NCI-H146 (cell line): ENCODE data around the gene TOMM22.
A peak's percentile ranks its signal among the peaks of the same experiment; 100 is the strongest.
"Not testable (repeated sequence)": the region's sequence is repeated elsewhere in the genome, so short reads cannot be mapped to it uniquely, and the experiment has no call there.

Experiments
- DNase-seq: peaks from one replicate; lab custom pipeline; 2025; lab: John Stamatoyannopoulos, UW

TOMM22 gene

DNA sequence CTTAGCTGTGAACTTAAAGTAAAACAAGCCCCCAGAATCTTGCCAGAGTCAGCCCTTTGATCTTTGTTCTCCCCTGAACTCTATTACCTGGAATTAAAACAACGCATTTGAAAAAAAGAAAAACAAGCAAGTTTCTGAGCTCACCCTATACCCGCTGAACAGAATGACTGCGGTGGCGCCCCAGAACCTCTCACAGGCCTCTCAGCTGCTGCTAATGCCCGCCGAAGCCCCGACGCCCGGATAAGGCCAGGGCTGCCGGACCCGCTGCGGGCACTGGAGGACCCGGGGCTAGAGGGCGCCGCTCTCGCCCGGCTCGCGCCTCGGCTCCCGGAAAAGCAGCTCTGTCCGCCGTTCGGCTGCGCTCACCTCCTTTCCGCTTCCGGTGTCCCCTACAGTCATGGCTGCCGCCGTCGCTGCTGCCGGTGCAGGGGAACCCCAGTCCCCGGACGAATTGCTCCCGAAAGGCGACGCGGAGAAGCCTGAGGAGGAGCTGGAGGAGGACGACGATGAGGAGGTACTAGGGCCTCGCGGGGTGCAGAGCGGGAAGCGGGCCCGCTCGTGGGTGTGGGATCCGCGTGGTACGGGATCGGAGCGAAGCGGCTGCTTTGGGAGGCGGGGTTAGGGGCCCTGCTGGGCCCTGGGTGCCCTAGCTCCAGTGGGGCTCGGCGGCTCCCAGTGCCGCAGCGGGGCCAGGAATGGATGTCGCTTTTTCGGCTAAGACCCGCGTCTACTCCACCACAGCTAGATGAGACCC is at the start of gene TOMM22:
TOMM22 (plus strand) TSS at position 376 of the 754 bp plus-strand sequence; CDS start at position 398, 22 bp downstream.
- peak; percentile 80 for DNase-seq

- no peak for DNase-seq
These were observed 49.2 kb upstream of the TOMM22 start for GRCh38 chr22:38632528-38632927.

DNA sequence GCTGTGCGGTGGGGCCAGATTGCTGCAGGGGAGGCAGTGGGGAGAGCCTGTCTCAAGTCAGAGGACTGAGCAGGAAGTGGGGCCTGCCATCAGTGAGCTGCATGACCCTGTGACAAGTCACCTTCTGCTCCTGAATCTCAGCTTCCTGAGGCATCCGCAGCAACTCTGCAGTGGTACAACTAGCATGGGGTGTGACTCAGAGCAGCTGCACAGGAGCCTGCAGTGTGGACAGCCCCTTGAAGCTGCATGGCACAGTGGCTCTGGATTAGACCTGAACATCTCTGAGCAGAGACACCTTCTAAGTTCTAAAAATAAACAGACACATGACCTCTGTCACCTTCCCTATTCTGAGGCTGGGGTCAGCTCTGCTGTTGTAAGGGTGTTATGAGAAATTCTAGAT is 43.5 kb upstream of the TOMM22 start:
- DNase-seq = no peak

DNA sequence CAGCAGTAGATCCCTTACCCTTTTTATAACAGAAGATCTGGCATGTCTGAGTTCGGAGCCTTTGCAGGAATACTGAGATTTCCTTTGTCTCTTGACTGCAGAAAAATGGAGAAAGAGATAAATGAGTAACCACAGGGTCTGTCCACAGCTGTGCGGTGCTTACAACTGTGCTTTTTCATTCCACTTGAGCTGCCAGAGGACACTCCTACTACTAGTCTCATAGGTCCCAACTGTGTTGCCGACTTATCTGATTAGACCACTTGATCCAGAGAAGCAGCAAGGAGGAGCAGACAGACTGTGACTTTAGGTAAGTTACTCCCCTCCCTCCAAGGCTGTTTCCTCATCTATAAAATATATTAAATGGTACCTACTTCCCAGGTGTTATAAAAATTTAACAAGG is 43.0 kb upstream of the TOMM22 start:
- DNase-seq = no peak

DNA sequence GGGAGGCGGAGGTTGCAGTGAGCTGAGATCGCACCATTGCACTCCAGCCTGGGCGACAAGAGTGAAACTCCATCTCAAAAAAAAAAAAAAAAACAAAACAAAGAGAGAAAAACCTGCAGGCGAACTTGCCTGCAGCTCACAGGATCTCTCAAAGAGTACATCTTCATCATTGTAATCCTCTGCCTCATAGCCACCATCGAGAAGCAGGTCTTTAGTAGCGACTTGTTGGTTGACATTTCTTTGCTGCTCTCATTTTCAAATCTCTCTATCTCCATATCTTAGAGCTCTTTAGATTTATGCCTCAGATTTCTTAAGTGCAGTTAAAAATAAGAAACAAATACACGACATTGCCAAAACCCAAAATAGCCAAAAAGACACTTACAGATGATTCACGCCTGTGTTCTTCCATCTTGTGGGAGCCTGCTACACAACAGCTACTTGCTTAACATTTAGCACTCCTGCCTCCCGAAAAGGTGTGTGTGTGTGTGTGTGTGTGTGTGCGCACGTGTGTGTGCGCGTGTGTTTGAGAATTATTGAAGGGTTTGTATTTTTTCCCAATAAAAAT is 40.2 kb upstream of the TOMM22 start:
- no peak for DNase-seq

DNA sequence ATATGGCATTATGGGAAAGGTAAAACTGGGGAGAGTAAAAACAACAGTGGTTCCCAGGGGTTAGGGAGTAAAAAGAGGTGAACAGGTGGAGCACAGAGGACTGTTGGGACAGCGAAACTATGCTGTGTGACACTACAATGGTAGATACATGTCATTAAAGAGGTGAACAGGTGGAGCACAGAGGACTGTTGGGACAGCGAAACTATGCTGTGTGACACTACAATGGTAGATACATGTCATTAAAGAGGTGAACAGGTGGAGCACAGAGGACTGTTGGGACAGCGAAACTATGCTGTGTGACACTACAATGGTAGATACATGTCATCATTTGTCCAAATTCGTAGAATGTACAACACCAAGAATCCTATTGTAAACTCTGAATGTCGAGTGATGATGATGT is 37.5 kb upstream of the TOMM22 start:
- not testable (repeated sequence) for DNase-seq

DNA sequence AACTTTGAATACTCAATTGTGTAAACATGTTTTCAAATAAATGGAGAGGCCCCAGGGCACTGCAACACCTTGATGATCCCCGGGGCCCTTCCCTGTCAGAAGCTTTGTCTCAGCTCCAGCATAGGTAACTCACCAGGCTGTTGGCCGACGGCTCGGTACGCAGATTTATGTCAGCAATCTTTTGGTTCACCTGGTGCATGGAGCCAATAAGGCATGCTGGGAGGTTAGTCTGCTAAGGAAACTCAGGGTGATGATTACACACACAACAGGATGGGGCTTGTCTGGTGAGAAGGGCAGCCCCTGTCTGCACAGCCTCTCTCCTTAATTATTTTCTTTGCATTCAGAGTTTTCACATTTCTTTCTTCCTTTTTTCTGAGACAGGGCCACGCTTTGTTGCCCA is 36.3 kb upstream of the TOMM22 start:
- DNase-seq = no peak

- DNase-seq = no peak
These were observed 31.8 kb upstream of the TOMM22 start for GRCh38 chr22:38649841-38650522.

- no peak for DNase-seq
These were observed 28.9 kb upstream of the TOMM22 start for GRCh38 chr22:38652859-38653258.

DNA sequence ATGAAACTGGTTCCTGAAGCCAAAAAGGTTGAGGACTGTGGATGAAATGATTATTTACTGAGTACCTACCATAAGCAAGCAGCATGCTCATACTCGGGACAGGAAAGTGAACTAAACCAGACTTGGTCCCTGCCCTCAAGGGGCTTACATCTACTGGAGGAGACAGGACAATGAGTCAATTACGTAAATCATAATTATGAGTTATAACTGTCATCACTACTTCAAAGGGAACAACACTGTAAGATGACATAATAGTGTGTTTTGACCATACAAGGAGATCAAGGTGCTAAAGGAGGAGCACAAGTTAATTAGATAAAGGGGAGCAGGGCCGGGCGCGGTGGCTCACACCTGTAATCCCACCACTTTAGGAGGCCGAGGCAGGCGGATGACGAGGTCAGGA is 28.0 kb upstream of the TOMM22 start:
- DNase-seq = no peak

DNA sequence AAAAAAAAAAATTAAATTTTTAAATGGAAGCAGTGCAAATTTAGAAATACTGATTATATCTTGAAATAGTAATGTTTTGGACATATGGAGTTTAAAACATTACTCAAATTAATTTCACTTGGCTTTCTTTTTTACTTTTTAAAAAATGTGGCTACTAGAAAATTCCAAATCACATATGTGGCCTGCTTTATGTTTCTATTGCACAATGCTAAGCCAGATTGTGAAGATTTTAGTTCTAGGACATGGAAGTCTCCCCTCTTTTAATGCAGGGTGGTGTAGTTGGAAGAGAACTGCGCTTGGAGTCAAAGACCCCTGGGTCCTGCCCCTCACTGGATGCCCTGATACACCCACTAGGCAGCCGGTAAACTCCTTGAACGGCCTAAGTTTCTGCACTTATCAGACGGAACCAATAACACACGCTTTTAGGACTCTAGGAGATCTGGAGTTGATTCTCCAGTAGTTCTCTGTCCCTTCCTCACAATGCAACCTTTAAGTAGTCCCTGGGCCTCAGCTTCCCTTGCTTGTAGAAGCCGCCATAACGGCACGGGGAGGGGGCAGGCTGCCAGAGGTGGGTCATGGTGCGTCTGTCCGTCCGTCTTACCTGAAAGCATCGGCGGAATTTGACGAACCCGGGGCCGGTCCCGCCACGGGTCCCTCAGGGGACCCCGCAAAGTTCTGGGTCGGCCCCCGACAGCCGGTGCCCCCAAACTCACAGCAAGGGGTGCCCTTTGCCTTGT is 26.1 kb upstream of the TOMM22 start:
- DNase-seq = peak; percentile 36

DNA sequence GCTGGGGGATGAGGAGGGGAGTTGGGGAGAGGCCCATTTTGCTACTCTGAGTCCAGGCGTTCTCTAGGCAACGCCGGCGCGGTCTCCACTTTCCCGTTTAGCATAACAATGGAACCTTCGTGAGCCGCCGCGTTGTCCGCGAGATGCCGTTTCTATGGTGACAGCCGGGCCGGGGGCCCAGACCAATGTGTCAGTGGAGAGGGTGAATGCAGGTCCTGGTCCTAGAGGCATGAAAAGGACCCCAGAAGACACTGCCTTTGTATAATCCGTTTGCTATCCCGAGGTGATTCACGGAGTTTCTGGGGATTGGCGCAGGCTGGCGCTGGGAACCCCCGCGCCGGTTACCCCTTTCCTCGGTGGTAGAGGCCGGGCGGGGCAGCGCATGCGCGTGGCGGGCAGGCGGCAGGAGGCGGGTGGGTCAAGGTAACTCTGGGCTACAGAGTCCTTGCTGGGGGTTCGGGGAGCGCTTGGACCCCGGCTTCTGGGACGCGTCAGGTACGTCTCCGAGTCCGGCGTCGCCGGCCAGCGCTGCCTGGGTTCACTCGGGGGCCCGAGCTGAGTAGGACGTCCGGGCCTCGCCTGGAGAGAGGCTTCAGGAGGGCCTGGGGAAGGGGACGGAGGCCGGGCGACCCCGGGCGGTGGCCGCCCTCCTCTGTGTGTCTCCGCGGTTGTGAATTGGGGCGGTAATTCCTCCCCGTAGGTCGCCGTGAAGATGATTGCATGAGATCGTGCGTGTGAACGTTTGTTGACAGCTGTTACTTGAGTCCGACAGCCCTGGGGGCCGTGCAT is 25.3 kb upstream of the TOMM22 start, which contains the start of the genes CBY1 and FAM227A:
CBY1 (plus strand) TSS at position 383 of the 789 bp plus-strand sequence. CDS start 11,417 bp downstream, outside the sequence.
FAM227A (minus strand) TSS at position 137 of the 789 bp plus-strand sequence. CDS start 6,224 bp downstream, outside the sequence.
- DNase-seq = peak; percentile 88

- peak; percentile 27 for DNase-seq
These were observed 24.5 kb upstream of the TOMM22 start for GRCh38 chr22:38657045-38657909.

GRCh38 chr22:38674888-38675287 is 6.9 kb upstream of the TOMM22 start:
- no peak for DNase-seq

DNA sequence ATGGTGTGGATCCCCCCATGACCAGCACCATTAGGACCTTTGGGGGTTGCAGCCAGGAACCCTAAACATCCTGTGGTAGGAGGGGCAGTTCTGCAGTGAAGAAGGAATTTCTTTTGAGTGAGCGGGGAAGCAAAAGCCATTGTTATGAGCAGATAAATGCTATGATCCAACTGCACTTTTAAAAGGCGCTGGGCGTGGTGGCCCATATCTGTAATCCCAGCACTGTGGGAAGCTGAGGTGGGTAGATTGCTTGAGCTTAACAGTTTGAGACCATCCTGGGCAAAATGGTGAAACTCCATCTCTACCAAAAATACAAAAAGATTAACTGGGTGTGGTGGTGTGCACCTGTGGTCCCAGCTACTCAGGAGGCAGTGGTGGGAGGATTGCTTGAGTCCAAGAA is 5.9 kb upstream of the TOMM22 start:
- no peak for DNase-seq

- no peak for DNase-seq
These were observed 3.1 kb downstream of the TOMM22 start for GRCh38 chr22:38684895-38685294.

DNA sequence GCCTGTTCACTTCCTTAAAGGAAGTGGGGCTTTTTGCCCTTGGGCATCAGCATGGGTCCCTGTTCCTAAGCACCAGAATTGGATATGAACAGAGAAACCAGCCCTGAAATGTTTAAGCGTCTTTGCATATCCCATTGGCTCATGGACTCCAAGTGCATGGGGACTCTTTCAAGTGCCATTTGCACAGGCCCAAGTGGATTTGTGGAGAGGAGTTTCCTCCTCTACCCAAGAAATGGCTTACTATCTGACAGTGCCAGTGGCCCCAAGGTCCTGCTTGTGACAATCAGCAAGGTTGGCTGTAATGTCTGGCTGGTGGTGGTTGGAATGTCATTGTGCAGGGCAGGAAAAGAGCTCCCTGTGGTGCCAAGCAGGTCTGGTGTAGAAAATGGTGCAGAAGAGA is 4.0 kb downstream of the TOMM22 start:
- no peak for DNase-seq

GRCh38 chr22:38689651-38690050 is 7.9 kb downstream of the TOMM22 start:
- no peak for DNase-seq

GRCh38 chr22:38694049-38694448 is 12.3 kb downstream of the TOMM22 start:
- no peak for DNase-seq

- no peak for DNase-seq
These were observed 13.2 kb downstream of the TOMM22 start for GRCh38 chr22:38694940-38695339.
